Measurements from ENCODE around the gene SLC37A3. TPM values are rescaled to one million over a fixed set of nuclear protein-coding genes. Genes with fewer than 3 reads are reported as not detected.

The SLC37A3 gene
- total and polyA plus RNA-seq, 2 donors (not counting 3 experiments of a cell fraction or from before 2014, with no cell fraction given): 32.7 to 59.7 TPM

GRCh38 chr7:140349144-140349771 is 49.1 kb downstream of the SLC37A3 start:
- TSS peak; percentile 74 for BruUV-seq (replicated peaks)
- peak overlapping the region; percentile 75 for H2AFZ ChIP-seq (ENCODE audit: low read depth, low read length)

More at GRCh38 chr7:140349144-140349771, 49.1 kb downstream of the SLC37A3 start:
- CTCF ChIA-PET: interaction anchor here (0.6 to 1.0 kb wide), 2 partner anchors 69 to 145 kb away, joined by 3 to 4 read pairs; no protein-coding TSS in a partner anchor
- H3K9me1 ChIP-seq (replicated peaks; ENCODE audit: control insufficient read depth, extremely low read depth, insufficient read depth, low read length): no peaks in the 10 kb centered on the region
- peak overlapping the region; percentile 31 for H3K4me2 ChIP-seq (ENCODE audit: insufficient read depth, low read length)
- peak overlapping the region; percentile 81 for H3K9ac ChIP-seq (replicated peaks; ENCODE audit: extremely low read depth, insufficient read depth, low read length)
- intact Hi-C loops (cut with micrococcal nuclease) (loop anchor here (5.0 to 10.0 kb wide), 3 partner anchors 128 to 666 kb away; partner anchors contain the start of genes MKRN1 and MRPS33), dilution Hi-C loops (cut with MboI; ENCODE audit: extremely low pct_ligation_motif_present, low sequenced_read_pairs) (no loop called here)
- no peaks in the 10 kb centered on the region for H3K79me2 ChIP-seq (ENCODE audit: control insufficient read depth, insufficient read depth, low read length)
- peak overlapping the region; percentile 89 for H3K27ac ChIP-seq (ENCODE audit: insufficient read depth, low read depth, low read length)
- FAIRE-seq (peak; percentile 28), DNase-seq (ENCODE audit: low read depth, low spot score) (peak; percentile 80)
- peaks cover 18% of the 10 kb centered on the region for H3K4me1 ChIP-seq (ENCODE audit: control insufficient read depth, extremely low read depth, insufficient read depth, low read length)
- peaks cover 3 to 6% of the 10 kb centered on the region in 2 experiments for H3K36me3 ChIP-seq (ENCODE audit: control insufficient read depth in 2 of 2, extremely low read depth in 1 of 2, insufficient read depth in 2 of 2, low read length in 2 of 2)
- H3K9me3 ChIP-seq (replicated peaks; ENCODE audit: control insufficient read depth, insufficient read depth, low read length): no peaks in the 10 kb centered on the region
- H3K4me3 ChIP-seq (replicated peaks in 1 of 3; ENCODE audit: insufficient read depth in 1 of 3, low read depth in 1 of 3, low read length in 3 of 3): peak overlapping the region in 1 of 3 experiments; percentile 37
- POLR2A ChIA-PET: no interaction called here
- H3K27me3 ChIP-seq (ENCODE audit: control insufficient read depth in 2 of 2, insufficient read depth in 2 of 2, low read length in 2 of 2): no peaks in the 10 kb centered on the region
- no peaks in the 10 kb centered on the region for H4K20me1 ChIP-seq (replicated peaks; ENCODE audit: control insufficient read depth, extremely low read depth, insufficient read depth, low read length)
- TF ChIP-seq EZH2 (IDR thresholded peaks at IDR 0.05; ENCODE audit: borderline replicate concordance, low read depth, low read length, severe bottlenecking) (no peak), JUN (IDR thresholded peaks at IDR 0.05; ENCODE audit: borderline replicate concordance, insufficient read depth, insufficient read length, low read depth) (peak; percentile 7), CTCF (IDR thresholded peaks at IDR 0.05; ENCODE audit: extremely low read depth in 1 of 2, insufficient read depth in 1 of 2, low read depth in 1 of 2, low read length in 2 of 2) (no peak)
